H1 (cell line): ENCODE measurements around the gene NOS3. TPM values are rescaled to one million over a fixed set of nuclear protein-coding genes. Genes with fewer than 3 reads are reported as not detected.

Experiments used
- ASH2L ChIP-seq: fragments of 200-600, 300-600 bp; sonication (generic); IDR thresholded peaks from one replicate; pipeline ENCODE4 v1.7.1; 2017; ENCODE audit warnings: low read length
- ATF2 ChIP-seq: IDR thresholded peaks from 2 replicates; pipeline ENCODE4 v1.6.1; 2012; ENCODE audit warnings: low read length, inconsistent platforms
- BACH1 ChIP-seq: IDR thresholded peaks from 2 replicates; pipeline ENCODE4 v1.6.1; 2012; ENCODE audit warnings: low read length, improper control_type of control experiment
- CHD2 ChIP-seq: IDR thresholded peaks from 2 replicates; pipeline ENCODE4 v1.6.1; 2012; ENCODE audit warnings: low read length, improper control_type of control experiment
- HDAC6 ChIP-seq: IDR thresholded peaks from one replicate; pipeline ENCODE4 v1.7.1; 2012; ENCODE audit warnings: low read depth, mild to moderate bottlenecking, inconsistent platforms, low read length, moderate library complexity
- KDM5A ChIP-seq: fragments of 200-600 bp; IDR thresholded peaks from 2 replicates; pipeline ENCODE4 v1.7.1; 2012; ENCODE audit warnings: mild to moderate bottlenecking, low read length, inconsistent platforms, mixed read lengths
- NRF1 ChIP-seq: IDR thresholded peaks from 2 replicates; pipeline ENCODE4 v1.6.1; 2011; ENCODE audit warnings: mild to moderate bottlenecking, low read depth, low read length, improper control_type of control experiment
- PHF8 ChIP-seq: fragments of 200-600 bp; sonication (generic); conservative IDR thresholded peaks from 2 replicates; pipeline ENCODE4 v1.7.1; 2012; ENCODE audit warnings: low read depth, mild to moderate bottlenecking, inconsistent platforms, low read length, moderate library complexity
- POLR2AphosphoS5 ChIP-seq: IDR thresholded peaks from 2 replicates; pipeline ENCODE4 v1.6.1; 2011; ENCODE audit warnings: low read depth, low read length
- POU5F1 ChIP-seq: IDR thresholded peaks from 2 replicates; pipeline ENCODE4 v1.6.1; 2011; ENCODE audit warnings: low read depth, mild to moderate bottlenecking, low read length, moderate library complexity
- RAD21 ChIP-seq, 2 experiments: IDR thresholded peaks in 1 of 2; conservative IDR thresholded peaks in 1 of 2; 2 replicates each; pipeline ENCODE4 v1.6.1; 2011; ENCODE audit warnings: low read depth in 2 of 2, low read length in 2 of 2, improper control_type of control experiment in 1 of 2, inconsistent platforms in 1 of 2, mild to moderate bottlenecking in 1 of 2, moderate library complexity in 1 of 2
- RNF2 ChIP-seq: fragments of 200-900, 300-1000 bp; sonication (generic); IDR thresholded peaks from 2 replicates; pipeline ENCODE4 v1.7.1; 2016; ENCODE audit warnings: borderline replicate concordance, low read depth, mild to moderate bottlenecking, antibody characterized with exemption, low read length; ENCODE audit not compliant: poor library complexity, severe bottlenecking; ENCODE audit errors: missing control alignments
- RXRA ChIP-seq: IDR thresholded peaks from 2 replicates; pipeline ENCODE4 v1.6.1; 2011; ENCODE audit warnings: low read depth, mild to moderate bottlenecking, low read length, moderate library complexity; ENCODE audit not compliant: insufficient read depth
- SIRT6 ChIP-seq: IDR thresholded peaks from one replicate; pipeline ENCODE4 v1.7.1; 2012; ENCODE audit warnings: low read length, inconsistent platforms
- SP1 ChIP-seq: IDR thresholded peaks from 2 replicates; pipeline ENCODE4 v1.6.1; 2011; ENCODE audit warnings: low read depth, low read length
- SP4 ChIP-seq: IDR thresholded peaks from 2 replicates; pipeline ENCODE4 v1.6.1; 2012; ENCODE audit warnings: low read length, inconsistent platforms
- TAF1 ChIP-seq: IDR thresholded peaks from 2 replicates; pipeline ENCODE4 v1.6.1; 2011; ENCODE audit warnings: mild to moderate bottlenecking, low read depth, low read length
- polyA plus RNA-seq, 7 experiments: library from polyadenylated mRNA; depleted of rRNA in 3 of 7; stranded (reverse) in 5 of 7; unstranded in 2 of 7; fragments of >200 nt in 5 of 7; fragments of 200-250 nt in 2 of 7; gene quantifications; 1 replicate in 5 of 7; 2 replicates in 1 of 7; 4 replicates in 1 of 7; pipeline versions ENCODE4 v1.2.1 to v1.2.3, GENCODE V29; 2011 to 2013; ENCODE audit warnings: missing spikeins in 2 of 7, mixed read lengths in 2 of 7
- total RNA-seq: library from RNA; stranded (reverse); fragmentation: NEBNext Ultra II Directional; extraction: Animal tissue kit (Norgen Biotek cat#: 25700); gene quantifications from 2 replicates; pipeline ENCODE4 v1.2.1, GENCODE V29; 2021
- TF ChIP-seq, protein P1 (sequence below), 3 experiments: IDR thresholded peaks; 1 replicate in 2 of 3; 2 replicates in 1 of 3; pipeline versions ENCODE4 v1.5.1 to v1.6.1; 2011; ENCODE audit warnings: low read length in 3 of 3, mild to moderate bottlenecking in 3 of 3, inconsistent platforms in 2 of 3, low read depth in 1 of 3, moderate library complexity in 1 of 3; ENCODE audit not compliant: insufficient read depth in 1 of 3; ENCODE audit errors: control extremely low read depth in 1 of 3
- TF ChIP-seq, protein P2 (sequence below): IDR thresholded peaks from 2 replicates; pipeline ENCODE4 v1.6.1; 2012; ENCODE audit warnings: inconsistent platforms

The NOS3 gene
- total and polyA plus RNA-seq, 2 of the 8 experiments (the other 6 are each of a cell fraction or from before 2014, with no cell fraction given), result 4.4 to 16.2 TPM

GRCh38 chr7:151062399-151063211, 71.8 kb downstream of the NOS3 start (continued):
- TF ChIP-seq, protein P1, sequence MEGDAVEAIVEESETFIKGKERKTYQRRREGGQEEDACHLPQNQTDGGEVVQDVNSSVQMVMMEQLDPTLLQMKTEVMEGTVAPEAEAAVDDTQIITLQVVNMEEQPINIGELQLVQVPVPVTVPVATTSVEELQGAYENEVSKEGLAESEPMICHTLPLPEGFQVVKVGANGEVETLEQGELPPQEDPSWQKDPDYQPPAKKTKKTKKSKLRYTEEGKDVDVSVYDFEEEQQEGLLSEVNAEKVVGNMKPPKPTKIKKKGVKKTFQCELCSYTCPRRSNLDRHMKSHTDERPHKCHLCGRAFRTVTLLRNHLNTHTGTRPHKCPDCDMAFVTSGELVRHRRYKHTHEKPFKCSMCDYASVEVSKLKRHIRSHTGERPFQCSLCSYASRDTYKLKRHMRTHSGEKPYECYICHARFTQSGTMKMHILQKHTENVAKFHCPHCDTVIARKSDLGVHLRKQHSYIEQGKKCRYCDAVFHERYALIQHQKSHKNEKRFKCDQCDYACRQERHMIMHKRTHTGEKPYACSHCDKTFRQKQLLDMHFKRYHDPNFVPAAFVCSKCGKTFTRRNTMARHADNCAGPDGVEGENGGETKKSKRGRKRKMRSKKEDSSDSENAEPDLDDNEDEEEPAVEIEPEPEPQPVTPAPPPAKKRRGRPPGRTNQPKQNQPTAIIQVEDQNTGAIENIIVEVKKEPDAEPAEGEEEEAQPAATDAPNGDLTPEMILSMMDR (IDR thresholded peaks at IDR 0.05; ENCODE audit: control extremely low read depth in 1 of 3, insufficient read depth in 1 of 3, low read depth in 1 of 3, low read length in 3 of 3), result no peak
- TF ChIP-seq TAF1 (peak; percentile 37; the same call in 1 of the 2 replicates), SP4 (peak; percentile 95; the same call in 1 of the 2 replicates), RAD21 (IDR thresholded peaks at IDR 0.05 in 1 of 2, conservative IDR thresholded peaks at IDR 0.05 in 1 of 2; ENCODE audit: low read depth in 2 of 2, low read length in 2 of 2) (no peak), RNF2 (no peak), ASH2L (peak; percentile 73), KDM5A (no peak), POLR2AphosphoS5 (no peak), SP1 (peak; percentile 78), BACH1 (no peak), HDAC6 (no peak), SIRT6 (no peak), ATF2 (no peak), POU5F1 (no peak), CHD2 (no peak; the same call in 1 of the 2 replicates), PHF8 (no peak; the same call in 1 of the 2 replicates), NRF1 (no peak), RXRA (no peak)
- TF ChIP-seq, protein P2, sequence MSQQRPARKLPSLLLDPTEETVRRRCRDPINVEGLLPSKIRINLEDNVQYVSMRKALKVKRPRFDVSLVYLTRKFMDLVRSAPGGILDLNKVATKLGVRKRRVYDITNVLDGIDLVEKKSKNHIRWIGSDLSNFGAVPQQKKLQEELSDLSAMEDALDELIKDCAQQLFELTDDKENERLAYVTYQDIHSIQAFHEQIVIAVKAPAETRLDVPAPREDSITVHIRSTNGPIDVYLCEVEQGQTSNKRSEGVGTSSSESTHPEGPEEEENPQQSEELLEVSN, result peak; percentile 89
